DND-41 (cell line): Measurements from ENCODE around the gene HACD2.
"Not testable (repeated sequence)": the region's sequence is repeated elsewhere in the genome, so short reads cannot be mapped to it uniquely, and the experiment has no call there.

Experiments
- ATAC-seq: fragments of 200-7000 bp; cut with Tn5 transposase; 3 replicates; pipeline ENCODE4 v1.9.1; 2021; ENCODE audit warnings: low read depth; ENCODE audit not compliant: insufficient read depth
- DNase-seq: peaks from one replicate; pipeline ENCODE4 v3.0.0-alpha.2; 2020
- H2AFZ ChIP-seq: 2 replicates; pipeline ENCODE4 v1.6.0; 2012; ENCODE audit warnings: low read depth, low read length
- H3K27ac ChIP-seq: 2 replicates; pipeline ENCODE4 v1.5.1; 2012; ENCODE audit warnings: low read length, inconsistent platforms
- H3K27me3 ChIP-seq: fragments of 200-600 bp; sonication (generic); 2 replicates; pipeline ENCODE4 v1.6.0; 2012; ENCODE audit warnings: low read length, mild to moderate bottlenecking, inconsistent platforms; ENCODE audit not compliant: insufficient read depth, poor library complexity
- H3K36me3 ChIP-seq: 2 replicates; pipeline ENCODE4 v1.5.1; 2012; ENCODE audit warnings: low read length, inconsistent platforms; ENCODE audit not compliant: insufficient read depth
- H3K4me1 ChIP-seq: 2 replicates; pipeline ENCODE4 v1.5.1; 2012; ENCODE audit warnings: mild to moderate bottlenecking, low read length; ENCODE audit not compliant: insufficient read depth
- H3K4me2 ChIP-seq: 2 replicates; pipeline ENCODE4 v1.6.0; 2012; ENCODE audit warnings: mild to moderate bottlenecking, moderate library complexity, low read length, inconsistent platforms; ENCODE audit not compliant: insufficient read depth
- H3K4me3 ChIP-seq, 2 experiments: fragments of 200-600 bp in 1 of 2; shearing (Covaris generic) in 1 of 2; 2 replicates each; pipeline ENCODE4 v1.5.1; 2012 to 2016; ENCODE audit warnings: inconsistent platforms in 2 of 2, low read length in 2 of 2, mild to moderate bottlenecking in 2 of 2, low read depth in 1 of 2, moderate library complexity in 1 of 2
- H3K79me2 ChIP-seq: 2 replicates; pipeline ENCODE4 v1.6.0; 2012; ENCODE audit warnings: low read length, inconsistent platforms; ENCODE audit not compliant: insufficient read depth
- H3K9ac ChIP-seq: 2 replicates; pipeline ENCODE4 v1.6.0; 2012; ENCODE audit warnings: low read depth, mild to moderate bottlenecking, inconsistent platforms, low read length, moderate library complexity
- H3K9me3 ChIP-seq: 2 replicates; pipeline ENCODE4 v1.5.1; 2012; ENCODE audit warnings: low read length, moderate library complexity, mild to moderate bottlenecking, inconsistent platforms; ENCODE audit not compliant: insufficient read depth, severe bottlenecking
- H4K20me1 ChIP-seq: 2 replicates; pipeline ENCODE4 v1.6.0; 2012; ENCODE audit warnings: low read length; ENCODE audit not compliant: insufficient read depth
- CTCF ChIP-seq: IDR thresholded peaks from 2 replicates; pipeline ENCODE4 v1.5.1; 2012; ENCODE audit warnings: borderline replicate concordance, low read length, moderate library complexity, mild to moderate bottlenecking; ENCODE audit not compliant: poor library complexity, severe bottlenecking; ENCODE audit errors: extremely low read depth
- EZH2 ChIP-seq: IDR thresholded peaks from 3 replicates; pipeline ENCODE4 v1.6.1; 2012; ENCODE audit warnings: borderline replicate concordance, low read depth, mild to moderate bottlenecking, moderate library complexity, low read length, inconsistent platforms; ENCODE audit not compliant: severe bottlenecking

The HACD2 gene

GRCh38 chr3:123489400-123490004, 95.4 kb downstream of the HACD2 start:
- ATAC-seq (peak; percentile 63; the same call in 2 of the 3 replicates), DNase-seq (peak; percentile 43)
- H3K27ac ChIP-seq: no peak overlapping the region
- H3K9ac ChIP-seq: no peak overlapping the region
- H3K27me3 ChIP-seq: no peaks in the 10 kb centered on the region
- no peak overlapping the region for H3K4me2 ChIP-seq
- H3K36me3 ChIP-seq: peaks cover 5% of the 10 kb centered on the region; the same call in 1 of the 2 replicates
- TF ChIP-seq EZH2 (no peak), CTCF (peak; percentile 81)
- no peaks in the 10 kb centered on the region for H3K4me1 ChIP-seq
- H2AFZ ChIP-seq: no peak overlapping the region
- no peak overlapping the region for H3K4me3 ChIP-seq
- no peaks in the 10 kb centered on the region for H4K20me1 ChIP-seq
- no peaks in the 10 kb centered on the region for H3K79me2 ChIP-seq
- no peaks in the 10 kb centered on the region for H3K9me3 ChIP-seq

GRCh38 chr3:123488645-123489347, 96.1 kb downstream of the HACD2 start:
- no peaks in the 10 kb centered on the region for H3K9me3 ChIP-seq
- TF ChIP-seq CTCF (no peak), EZH2 (no peak)
- no peak overlapping the region for H2AFZ ChIP-seq
- H3K4me1 ChIP-seq: no peaks in the 10 kb centered on the region
- H3K4me3 ChIP-seq: no peak overlapping the region
- ATAC-seq: no peak
- no peak overlapping the region for H3K27ac ChIP-seq
- no peak overlapping the region for H3K4me2 ChIP-seq
- no peaks in the 10 kb centered on the region for H3K79me2 ChIP-seq
- no peaks in the 10 kb centered on the region for H4K20me1 ChIP-seq
- H3K27me3 ChIP-seq: no peaks in the 10 kb centered on the region
- H3K36me3 ChIP-seq: peaks cover 3% of the 10 kb centered on the region; the same call in 1 of the 2 replicates
- DNase-seq: no peak
- no peak overlapping the region for H3K9ac ChIP-seq

- H3K4me1 ChIP-seq: not testable (repeated sequence)
These were observed 97.8 kb downstream of the HACD2 start for GRCh38 chr3:123487063-123487462.

GRCh38 chr3:123486460-123486859, 98.4 kb downstream of the HACD2 start:
- TF ChIP-seq CTCF (no peak), EZH2 (no peak)
- Histone ChIP-seq H3K4me1 (no peaks in the 10 kb centered on the region), H3K36me3 (no peaks in the 10 kb centered on the region), H4K20me1 (no peaks in the 10 kb centered on the region), H3K79me2 (no peaks in the 10 kb centered on the region), H3K9me3 (no peaks in the 10 kb centered on the region), H3K4me3 (no peak overlapping the region), H3K4me2 (no peak overlapping the region), H3K27ac (no peak overlapping the region), H3K9ac (no peak overlapping the region), H3K27me3 (no peaks in the 10 kb centered on the region), H2AFZ (no peak overlapping the region)
- ATAC-seq (no peak), DNase-seq (no peak)

More at GRCh38 chr3:123487063-123487462, 97.8 kb downstream of the HACD2 start:
- H4K20me1 ChIP-seq, H2AFZ ChIP-seq, H3K79me2 ChIP-seq, ATAC-seq, H3K9me3 ChIP-seq, H3K36me3 ChIP-seq, H3K4me2 ChIP-seq, H3K27me3 ChIP-seq, DNase-seq, H3K4me3 ChIP-seq, H3K9ac ChIP-seq, H3K27ac ChIP-seq: not testable (repeated sequence)
